Measurements from ENCODE around the gene RCC1. TPM values are rescaled to one million over a fixed set of nuclear protein-coding genes. Genes with fewer than 3 reads are reported as not detected.
"Not testable (repeated sequence)": the region's sequence is repeated elsewhere in the genome, so short reads cannot be mapped to it uniquely, and the experiment has no call there.

RCC1 gene
- total RNA-seq, 1 donor from 2014 or later, result 31.9 TPM

GRCh38 chr1:28580722-28581530 is 75.1 kb downstream of the RCC1 start:
- Mint-ChIP-seq H3K27ac (peak overlapping the region; percentile 97), H3K9me3 (no peaks in the 10 kb centered on the region), H3K4me3 (peak overlapping the region; percentile 92), H3K4me1 (peaks cover 25% of the 10 kb centered on the region), H3K36me3 (peaks cover 22% of the 10 kb centered on the region), H3K27me3 (ENCODE audit: low read depth) (no peaks in the 10 kb centered on the region)
- DNase-seq (ENCODE audit: low spot score in 2 of 2, unreplicated experiment in 2 of 2), result no peak
- no peak for TF ChIP-seq CTCF (IDR thresholded peaks at IDR 0.05; ENCODE audit: unreplicated experiment)

GRCh38 chr1:28581531-28582247 is 75.8 kb downstream of the RCC1 start:
- H3K4me1 Mint-ChIP-seq, result peaks cover 25% of the 10 kb centered on the region
- peak overlapping the region; percentile 92 for H3K4me3 Mint-ChIP-seq

GRCh38 chr1:28582248-28582615 is 76.4 kb downstream of the RCC1 start:
- no peaks in the 10 kb centered on the region for H3K27me3 Mint-ChIP-seq (ENCODE audit: low read depth)
- H3K4me3 Mint-ChIP-seq, result peak overlapping the region; percentile 92
- no peaks in the 10 kb centered on the region for H3K9me3 Mint-ChIP-seq
- no peak for TF ChIP-seq CTCF (IDR thresholded peaks at IDR 0.05; ENCODE audit: unreplicated experiment)
- peaks cover 25% of the 10 kb centered on the region for H3K4me1 Mint-ChIP-seq
- peaks cover 19% of the 10 kb centered on the region for H3K36me3 Mint-ChIP-seq
- no peak for DNase-seq (ENCODE audit: low spot score in 2 of 2, unreplicated experiment in 2 of 2)
- H3K27ac Mint-ChIP-seq, result peak overlapping the region; percentile 97

More at GRCh38 chr1:28581531-28582247, 75.8 kb downstream of the RCC1 start:
- no peak for TF ChIP-seq CTCF (IDR thresholded peaks at IDR 0.05; ENCODE audit: unreplicated experiment)
- peak overlapping the region; percentile 97 for H3K27ac Mint-ChIP-seq
- H3K9me3 Mint-ChIP-seq, result no peaks in the 10 kb centered on the region
- no peaks in the 10 kb centered on the region for H3K27me3 Mint-ChIP-seq (ENCODE audit: low read depth)
- DNase-seq (ENCODE audit: low spot score in 2 of 2, unreplicated experiment in 2 of 2), result peak; percentile 90 to 97
- peaks cover 22% of the 10 kb centered on the region for H3K36me3 Mint-ChIP-seq

GRCh38 chr1:28586585-28587391 is 80.9 kb downstream of the RCC1 start:
- H3K4me3 Mint-ChIP-seq; H3K4me1 Mint-ChIP-seq; H3K27me3 Mint-ChIP-seq (ENCODE audit: low read depth); H3K27ac Mint-ChIP-seq; H3K36me3 Mint-ChIP-seq; H3K9me3 Mint-ChIP-seq; DNase-seq (ENCODE audit: low spot score in 2 of 2, unreplicated experiment in 2 of 2): not testable (repeated sequence)

Other genes starting within 250 kb of the RCC1 start
- 19.4 to 21.4 TPM (median 21.1 TPM) in 3 replicates for gene SESN2, start 246.5 kb upstream of the RCC1 start, total RNA-seq
- gene MED18, start 177.0 kb upstream of the RCC1 start, total RNA-seq, result 9.2 to 11.7 TPM (median 9.9 TPM) in 3 replicates
- gene PHACTR4, start 136.3 kb upstream of the RCC1 start, total RNA-seq, result 67.4 to 69.8 TPM (median 67.5 TPM) in 3 replicates
- 23.3 to 25.5 TPM (median 25.0 TPM) in 3 replicates for gene TRNAU1AP, start 47.0 kb downstream of the RCC1 start, total RNA-seq
- gene RAB42, start 86.2 kb downstream of the RCC1 start, total RNA-seq, result 4.6 to 5.1 TPM (median 4.8 TPM) in 3 replicates
- 16.7 to 18.4 TPM (median 17.7 TPM) in 3 replicates for gene TAF12, start 137.0 kb downstream of the RCC1 start, total RNA-seq
- gene RNU11, start 142.6 kb downstream of the RCC1 start, total RNA-seq, result not detected in 3 replicates
- 18.6 to 20.3 TPM (median 19.1 TPM) in 3 replicates for gene GMEB1, start 162.7 kb downstream of the RCC1 start, total RNA-seq
- gene YTHDF2, start 230.9 kb downstream of the RCC1 start, total RNA-seq, result 130 to 144 TPM (median 137 TPM) in 3 replicates

Measured in mesothelial cell of epicardium (in vitro differentiated cells).